Neural cell (in vitro differentiated cells): ENCODE data around the gene GUF1. TPM values are rescaled to one million over a fixed set of nuclear protein-coding genes. Genes with fewer than 3 reads are reported as not detected.
A peak's percentile ranks its signal among the peaks of the same experiment; 100 is the strongest.

Source experiments
- H2AFZ ChIP-seq: fragments of 200-600, 300-800 bp; sonication (generic), shearing (Covaris generic); 2 replicates; pipeline ENCODE4 v1.6.0; 2014; ENCODE audit warnings: low read depth, mild to moderate bottlenecking, antibody characterized with exemption, low read length, moderate library complexity
- H3F3A ChIP-seq: fragments of 200-600 bp; shearing (Covaris generic); 2 replicates; pipeline ENCODE4 v1.6.1; 2016; ENCODE audit warnings: mild to moderate bottlenecking, moderate library complexity, mixed read lengths, antibody characterized with exemption, low read length; ENCODE audit not compliant: insufficient read depth, poor library complexity, severe bottlenecking
- H3K27ac ChIP-seq: fragments of 200-600, 300-800 bp; sonication (generic), shearing (Covaris generic); 2 replicates; pipeline ENCODE4 v1.5.1; 2014; ENCODE audit warnings: mild to moderate bottlenecking, low read length, moderate library complexity
- H3K27me3 ChIP-seq: fragments of 300-800, 200-600 bp; sonication (generic), shearing (Covaris generic); 2 replicates; pipeline ENCODE4 v1.6.0; 2014; ENCODE audit warnings: mild to moderate bottlenecking, low read depth, low read length, moderate library complexity; ENCODE audit not compliant: insufficient read depth
- H3K36me3 ChIP-seq: fragments of 300-800, 200-600 bp; sonication (generic), shearing (Covaris generic); 2 replicates; pipeline ENCODE4 v1.5.1; 2014; ENCODE audit warnings: mild to moderate bottlenecking, antibody characterized with exemption, low read length, moderate library complexity; ENCODE audit not compliant: insufficient read depth
- H3K4me2 ChIP-seq: fragments of 300-800, 200-600 bp; sonication (generic), shearing (Covaris generic); 2 replicates; pipeline ENCODE4 v1.6.0; 2014; ENCODE audit warnings: mild to moderate bottlenecking, low read length
- H3K4me3 ChIP-seq: fragments of 300-800, 200-600 bp; sonication (generic), shearing (Covaris generic); 2 replicates; pipeline ENCODE4 v1.5.1; 2014; ENCODE audit warnings: mild to moderate bottlenecking, low read length, moderate library complexity
- H3K79me2 ChIP-seq: fragments of 200-600 bp; shearing (Covaris generic); replicated peaks from 2 replicates; pipeline ENCODE4 v1.6.0; 2014; ENCODE audit warnings: mild to moderate bottlenecking, low read length, moderate library complexity; ENCODE audit not compliant: insufficient read depth
- H3K9ac ChIP-seq: fragments of 300-800, 200-600 bp; sonication (generic), shearing (Covaris generic); 2 replicates; pipeline ENCODE4 v1.6.1; 2016; ENCODE audit warnings: mild to moderate bottlenecking, low read length, mixed read lengths
- H3K9me2 ChIP-seq: fragments of 200-600 bp; shearing (Covaris generic); 2 replicates; pipeline ENCODE4 v1.6.1; 2016; ENCODE audit warnings: mild to moderate bottlenecking, low read length, mixed read lengths; ENCODE audit not compliant: insufficient read depth
- H3K9me3 ChIP-seq: fragments of 200-600, 300-800 bp; sonication (generic), shearing (Covaris generic); 2 replicates; pipeline ENCODE4 v1.6.1; 2016; ENCODE audit warnings: mild to moderate bottlenecking, mixed run types, low read length, moderate library complexity, mixed read lengths
- H4K20me1 ChIP-seq: fragments of 200-600 bp; shearing (Covaris generic); 2 replicates; pipeline ENCODE4 v1.6.1; 2016; ENCODE audit warnings: mild to moderate bottlenecking, mixed run types; ENCODE audit not compliant: insufficient read depth
- CTCF ChIP-seq: fragments of 450-650 bp; IDR thresholded peaks from 2 replicates; pipeline ENCODE4 v1.5.1; 2014; ENCODE audit warnings: antibody characterized with exemption, mild to moderate bottlenecking, moderate library complexity; ENCODE audit not compliant: poor library complexity, severe bottlenecking
- EP300 ChIP-seq: fragments of 450-650 bp; conservative IDR thresholded peaks from 2 replicates; pipeline ENCODE4 v1.6.1; 2014; ENCODE audit warnings: antibody characterized with exemption, mild to moderate bottlenecking, moderate library complexity; ENCODE audit not compliant: poor library complexity, severe bottlenecking
- EZH2 ChIP-seq: fragments of 200-600, 300-800 bp; shearing (Covaris generic), sonication (generic); IDR thresholded peaks from 2 replicates; pipeline ENCODE4 v1.6.1; 2014; ENCODE audit warnings: antibody characterized with exemption, low read length, borderline replicate concordance, mild to moderate bottlenecking; ENCODE audit not compliant: insufficient read depth, poor library complexity, severe bottlenecking
- MXI1 ChIP-seq: fragments of 450-650 bp; conservative IDR thresholded peaks from 2 replicates; pipeline ENCODE4 v1.6.1; 2014; ENCODE audit warnings: antibody characterized with exemption, mild to moderate bottlenecking; ENCODE audit not compliant: poor library complexity, severe bottlenecking
- POLR2AphosphoS5 ChIP-seq: IDR thresholded peaks from 2 replicates; pipeline ENCODE4 v1.6.1; 2012
- RAD21 ChIP-seq: fragments of 450-650 bp; conservative IDR thresholded peaks from 2 replicates; pipeline ENCODE4 v1.6.1; 2014; ENCODE audit warnings: antibody characterized with exemption, mild to moderate bottlenecking, moderate library complexity
- SMC3 ChIP-seq: fragments of 450-650 bp; conservative IDR thresholded peaks from 2 replicates; pipeline ENCODE4 v1.6.1; 2014; ENCODE audit warnings: antibody characterized with exemption, mild to moderate bottlenecking, moderate library complexity; ENCODE audit not compliant: poor library complexity
- TAF1 ChIP-seq: IDR thresholded peaks from 2 replicates; pipeline ENCODE4 v1.6.1; 2012; ENCODE audit warnings: low read depth
- polyA plus RNA-seq: library from polyadenylated mRNA; depleted of rRNA; stranded (reverse); fragments of >200 nt; gene quantifications from 2 replicates; pipeline ENCODE4 v1.2.3, GENCODE V29; 2014
- TF ChIP-seq, protein P1 (sequence below): IDR thresholded peaks from 2 replicates; pipeline ENCODE4 v1.6.1; 2012; ENCODE audit warnings: borderline replicate concordance

Gene GUF1
- polyA plus RNA-seq, 1 donor from 2014 or later: 15.5 TPM

DNA sequence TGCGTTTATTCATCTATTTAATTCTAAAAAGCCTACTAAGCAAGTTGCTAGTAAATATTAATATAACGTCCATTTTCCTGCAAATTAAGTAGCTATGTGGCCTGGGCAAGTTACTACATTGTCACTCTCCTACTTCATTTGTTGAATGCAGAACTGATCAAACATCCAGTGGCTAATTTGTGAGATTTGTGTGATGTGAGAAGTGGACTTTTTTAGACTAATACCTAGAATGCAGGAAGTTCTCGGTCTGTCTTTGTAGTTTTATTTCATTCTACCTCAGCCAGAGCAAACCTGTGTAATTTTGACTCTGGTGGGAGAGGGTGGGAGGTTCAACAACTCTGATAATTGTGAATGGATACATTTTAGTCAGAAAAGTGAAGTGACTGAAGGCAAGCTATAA lies 840 bp downstream of the GUF1 start:
- Histone ChIP-seq H3K4me2 (peak overlapping the region; percentile 79), H4K20me1 (no peaks in the 10 kb centered on the region), H3F3A (no peaks in the 10 kb centered on the region), H3K36me3 (peaks cover 3% of the 10 kb centered on the region), H3K27ac (peak overlapping the region; percentile 82), H2AFZ (peak overlapping the region; percentile 96), H3K27me3 (no peaks in the 10 kb centered on the region), H3K9me2 (no peaks in the 10 kb centered on the region), H3K9ac (peak overlapping the region; percentile 79), H3K79me2 (peaks cover 16% of the 10 kb centered on the region), H3K4me3 (peak overlapping the region; percentile 71), H3K9me3 (no peaks in the 10 kb centered on the region)
- TF ChIP-seq MXI1: no peak
- TF ChIP-seq, protein P1, sequence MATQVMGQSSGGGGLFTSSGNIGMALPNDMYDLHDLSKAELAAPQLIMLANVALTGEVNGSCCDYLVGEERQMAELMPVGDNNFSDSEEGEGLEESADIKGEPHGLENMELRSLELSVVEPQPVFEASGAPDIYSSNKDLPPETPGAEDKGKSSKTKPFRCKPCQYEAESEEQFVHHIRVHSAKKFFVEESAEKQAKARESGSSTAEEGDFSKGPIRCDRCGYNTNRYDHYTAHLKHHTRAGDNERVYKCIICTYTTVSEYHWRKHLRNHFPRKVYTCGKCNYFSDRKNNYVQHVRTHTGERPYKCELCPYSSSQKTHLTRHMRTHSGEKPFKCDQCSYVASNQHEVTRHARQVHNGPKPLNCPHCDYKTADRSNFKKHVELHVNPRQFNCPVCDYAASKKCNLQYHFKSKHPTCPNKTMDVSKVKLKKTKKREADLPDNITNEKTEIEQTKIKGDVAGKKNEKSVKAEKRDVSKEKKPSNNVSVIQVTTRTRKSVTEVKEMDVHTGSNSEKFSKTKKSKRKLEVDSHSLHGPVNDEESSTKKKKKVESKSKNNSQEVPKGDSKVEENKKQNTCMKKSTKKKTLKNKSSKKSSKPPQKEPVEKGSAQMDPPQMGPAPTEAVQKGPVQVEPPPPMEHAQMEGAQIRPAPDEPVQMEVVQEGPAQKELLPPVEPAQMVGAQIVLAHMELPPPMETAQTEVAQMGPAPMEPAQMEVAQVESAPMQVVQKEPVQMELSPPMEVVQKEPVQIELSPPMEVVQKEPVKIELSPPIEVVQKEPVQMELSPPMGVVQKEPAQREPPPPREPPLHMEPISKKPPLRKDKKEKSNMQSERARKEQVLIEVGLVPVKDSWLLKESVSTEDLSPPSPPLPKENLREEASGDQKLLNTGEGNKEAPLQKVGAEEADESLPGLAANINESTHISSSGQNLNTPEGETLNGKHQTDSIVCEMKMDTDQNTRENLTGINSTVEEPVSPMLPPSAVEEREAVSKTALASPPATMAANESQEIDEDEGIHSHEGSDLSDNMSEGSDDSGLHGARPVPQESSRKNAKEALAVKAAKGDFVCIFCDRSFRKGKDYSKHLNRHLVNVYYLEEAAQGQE: no peak
- no peak for TF ChIP-seq EP300
- TF ChIP-seq RAD21: no peak
- TF ChIP-seq CTCF: no peak
- TF ChIP-seq EZH2: no peak
- TF ChIP-seq TAF1: no peak
- no peak for TF ChIP-seq SMC3
- TF ChIP-seq POLR2AphosphoS5: no peak

DNA sequence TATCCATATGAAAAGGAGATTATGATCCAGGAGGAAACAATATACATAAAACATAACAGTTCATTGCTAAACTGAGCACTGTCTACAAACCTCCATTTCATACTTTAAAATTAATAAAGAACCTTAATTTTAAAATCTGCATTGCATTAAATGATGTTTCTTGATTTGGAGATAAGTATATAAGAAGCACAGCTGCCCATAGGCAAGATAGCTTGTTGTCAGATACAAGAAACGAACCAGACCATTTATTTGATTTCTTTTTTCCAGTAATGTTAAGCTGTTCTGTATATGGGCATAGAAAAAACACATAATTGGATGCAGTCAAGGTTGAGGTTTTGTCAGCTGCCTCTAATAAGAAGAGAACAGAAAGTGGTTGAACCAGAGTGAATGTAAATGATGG lies 6.4 kb downstream of the GUF1 start:
- H3K9me2 ChIP-seq: no peaks in the 10 kb centered on the region
- TF ChIP-seq MXI1 (no peak), EP300 (no peak), CTCF (no peak), EZH2 (no peak), TAF1 (no peak), RAD21 (no peak), POLR2AphosphoS5 (no peak), SMC3 (no peak)
- TF ChIP-seq, protein P1: no peak
- no peak overlapping the region for H3K4me3 ChIP-seq
- H3K36me3 ChIP-seq: peaks cover 3% of the 10 kb centered on the region
- H3F3A ChIP-seq: no peaks in the 10 kb centered on the region
- peaks cover 7% of the 10 kb centered on the region for H3K79me2 ChIP-seq
- H3K27ac ChIP-seq: no peak overlapping the region
- H4K20me1 ChIP-seq: no peaks in the 10 kb centered on the region
- no peak overlapping the region for H3K4me2 ChIP-seq
- H3K9ac ChIP-seq: no peak overlapping the region
- H2AFZ ChIP-seq: no peak overlapping the region
- H3K9me3 ChIP-seq: no peaks in the 10 kb centered on the region
- H3K27me3 ChIP-seq: no peaks in the 10 kb centered on the region
